ENCODE results near the gene PTPRZ1. TPM values are rescaled to one million over a fixed set of nuclear protein-coding genes. Genes with fewer than 3 reads are reported as not detected.

Gene PTPRZ1
- total and polyA plus RNA-seq, 2 of the 8 experiments (the other 6 are each of a cell fraction or from before 2014, with no cell fraction given) = 112 to 135 TPM

DNA sequence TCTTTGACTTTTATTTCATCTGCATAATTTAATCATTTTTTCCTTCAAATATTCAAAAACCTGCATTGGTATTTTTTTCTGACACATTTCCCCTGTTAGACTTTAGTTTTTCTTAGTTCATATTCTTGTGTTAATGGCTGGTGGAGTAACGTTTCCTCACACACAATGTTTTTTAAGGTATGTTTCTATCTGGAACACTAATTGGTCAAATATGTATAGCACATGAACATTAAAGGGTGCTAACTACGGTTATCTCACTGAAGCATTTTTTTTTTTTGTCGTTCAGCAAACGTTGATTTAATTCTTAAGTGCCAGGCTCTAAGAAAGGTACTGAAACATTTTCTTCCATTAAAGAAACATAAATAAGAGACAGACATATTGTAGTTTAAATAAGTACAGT is 87.7 kb downstream of the PTPRZ1 start:
- 78% methylated on average over 4 of the region's 4 CpGs; no CpG with 5 or more reads in 1 of the 2 experiments for WGBS, 2 experiments (ENCODE audit: extremely low coverage in 1 of 2, insufficient coverage in 1 of 2, insufficient read length in 1 of 2, insufficient replicate concordance in 2 of 2, low coverage in 1 of 2, low lambda C conversion rate in 2 of 2, missing lambda C conversion rate in 1 of 2)
- Histone ChIP-seq H3K4me3 (ENCODE audit: extremely low read depth in 1 of 4, insufficient read depth in 2 of 4, low read depth in 3 of 4, low read length in 4 of 4) (no peak overlapping the region), H4K8ac (ENCODE audit: extremely low read depth, insufficient read depth, low read length) (no peak overlapping the region), H3K27me3 (replicated peaks in 1 of 4; ENCODE audit: control insufficient read depth in 3 of 4, extremely low read depth in 1 of 4, insufficient read depth in 3 of 4, low read length in 3 of 4) (no peaks in the 10 kb centered on the region), H3K23ac (ENCODE audit: insufficient read length) (no peak overlapping the region), H2BK5ac (ENCODE audit: low read depth, low read length) (peak overlapping the region; percentile 84; the same call in 1 of the 2 replicates), H2AFZ (ENCODE audit: low read length) (no peak overlapping the region), H3K27ac (ENCODE audit: low read depth, low read length) (no peak overlapping the region), H3K56ac (replicated peaks; ENCODE audit: insufficient read length, low read depth, low read length) (no peak overlapping the region), H2AK5ac (ENCODE audit: low read depth, low read length) (peak overlapping the region; percentile 58; the same call in 1 of the 2 replicates), H4K5ac (ENCODE audit: insufficient read length, low read depth, low read length) (no peak overlapping the region), H2BK120ac (replicated peaks; ENCODE audit: low read depth, low read length) (no peak overlapping the region), H3K36me3 (ENCODE audit: control insufficient read depth in 2 of 4, insufficient read depth in 4 of 4, low read length in 3 of 4) (no peaks in the 10 kb centered on the region; a peak in 2 of 8 replicates), H3K23me2 (ENCODE audit: low read depth, low read length) (no peaks in the 10 kb centered on the region), H2BK20ac (ENCODE audit: low read length) (no peak overlapping the region), H2BK12ac (ENCODE audit: low read depth, low read length) (no peak overlapping the region; the same call in 1 of the 2 replicates), H4K20me1 (replicated peaks in 1 of 2; ENCODE audit: control insufficient read depth in 1 of 2, insufficient read depth in 2 of 2, low read length in 2 of 2) (no peaks in the 10 kb centered on the region), H3K9ac (replicated peaks in 1 of 4; ENCODE audit: extremely low read depth in 1 of 4, low read depth in 3 of 4, low read length in 3 of 4) (no peak overlapping the region), H3K14ac (ENCODE audit: insufficient read length) (no peak overlapping the region), H3K79me2 (ENCODE audit: control insufficient read depth in 1 of 2, insufficient read depth in 2 of 2, low read length in 2 of 2) (peaks cover 0 to 76% of the 10 kb centered on the region in 2 experiments; a peak in 3 of 4 replicates), H3K18ac (ENCODE audit: extremely low read depth, low read length) (peak overlapping the region; percentile 62; the same call in 1 of the 2 replicates), H3K4me1 (replicated peaks in 1 of 4; ENCODE audit: control insufficient read depth in 3 of 4, insufficient read depth in 4 of 4, low read length in 3 of 4) (peaks cover 0 to 9% (median 7%) of the 10 kb centered on the region in 4 experiments; a peak in 5 of 7 replicates), H3K4me2 (ENCODE audit: insufficient read depth in 1 of 2, low read depth in 2 of 2, low read length in 2 of 2) (no peak overlapping the region), H3K79me1 (ENCODE audit: low read depth, low read length) (peaks cover 2% of the 10 kb centered on the region; the same call in 1 of the 2 replicates), H3K9me3 (ENCODE audit: insufficient read depth in 2 of 2, low read depth in 1 of 2, low read length in 1 of 2) (peaks cover 3% of the 10 kb centered on the region in 2 experiments; a peak in 1 of 4 replicates), H3K4ac (replicated peaks; ENCODE audit: insufficient read length, low read depth, low read length) (no peak overlapping the region), H4K91ac (replicated peaks; ENCODE audit: insufficient read length, low read length) (no peak overlapping the region), H2BK15ac (ENCODE audit: low read length) (no peak overlapping the region)
- no peak for TF ChIP-seq FOSL1 (IDR thresholded peaks at IDR 0.05; ENCODE audit: insufficient read depth, low read depth, low read length)
- TF ChIP-seq SIX5 (IDR thresholded peaks at IDR 0.05; ENCODE audit: low read depth, low read length) = no peak
- TF ChIP-seq TAF1 (IDR thresholded peaks at IDR 0.05; ENCODE audit: low read depth, low read length) = no peak
- TF ChIP-seq EZH2 (IDR thresholded peaks at IDR 0.05; ENCODE audit: low read depth, low read length, severe bottlenecking) = no peak
- no peak for TF ChIP-seq TAF7 (optimal IDR thresholded peaks at IDR 0.05; ENCODE audit: borderline replicate concordance, low read depth, low read length)
- TF ChIP-seq MAX (IDR thresholded peaks at IDR 0.05) = no peak
- no peak for TF ChIP-seq RBBP5 (IDR thresholded peaks at IDR 0.05; ENCODE audit: borderline replicate concordance, low read depth, low read length)
- DNase-seq (ENCODE audit: low read depth in 1 of 2, low spot score in 2 of 2) (no peak), FAIRE-seq (no peak)
- ChIA-PET CTCF (ENCODE audit: partially characterized antibody) (interaction anchor here (0.5 to 1.8 kb wide), 3 partner anchors 13 to 33 kb away, joined by 3 to 7 read pairs (median 3); no protein-coding TSS in a partner anchor), POLR2A (ENCODE audit: partially characterized antibody) (interaction anchor here (0.6 to 1.4 kb wide), 4 partner anchors 9 to 87 kb away, joined by 3 to 6 read pairs (median 4); partner anchors contain the start of gene PTPRZ1)

Measured in H1 (cell line).